ENCODE measurements around the gene KCNK4.
"Not testable (repeated sequence)": the region's sequence is repeated elsewhere in the genome, so short reads cannot be mapped to it uniquely, and the experiment has no call there.

Gene KCNK4

GRCh38 chr11:64291262-64291751, at the start of gene KCNK4:
KCNK4 (plus strand) TSS chr11:64291302; CDS start chr11:64293019, 1,717 bp downstream.
- DNase-seq (ENCODE audit: low read depth in 2 of 2) = no peak

GRCh38 chr11:64241491-64242374, 49.4 kb upstream of the KCNK4 start:
- DNase-seq (ENCODE audit: low read depth in 2 of 2) = no peak

GRCh38 chr11:64243236-64243854, 47.8 kb upstream of the KCNK4 start:
- DNase-seq (ENCODE audit: low read depth in 2 of 2) = no peak

GRCh38 chr11:64244107-64244506, 47.0 kb upstream of the KCNK4 start:
- no peak for DNase-seq (ENCODE audit: low read depth in 2 of 2)

GRCh38 chr11:64244966-64245365, 46.1 kb upstream of the KCNK4 start:
- DNase-seq (ENCODE audit: low read depth in 2 of 2) = no peak

- DNase-seq (ENCODE audit: low read depth in 2 of 2) = no peak
These were observed 45.7 kb upstream of the KCNK4 start for GRCh38 chr11:64245401-64245796.

GRCh38 chr11:64245797-64246620, 45.1 kb upstream of the KCNK4 start:
- peak; percentile 68 to 73 for DNase-seq (ENCODE audit: low read depth in 2 of 2)

- not testable (repeated sequence) for DNase-seq (ENCODE audit: low read depth in 2 of 2)
These were observed 44.6 kb upstream of the KCNK4 start for GRCh38 chr11:64246621-64246870.

- DNase-seq (ENCODE audit: low read depth in 2 of 2) = peak; percentile 64 to 83
These were observed 44.0 kb upstream of the KCNK4 start, which contains the start of gene PPP1R14B for GRCh38 chr11:64246871-64247728. PPP1R14B (minus strand) TSS chr11:64246943; CDS start chr11:64246673, 270 bp downstream.

GRCh38 chr11:64247729-64248531, 43.2 kb upstream of the KCNK4 start:
- DNase-seq (ENCODE audit: low read depth in 2 of 2) = no peak

- no peak for DNase-seq (ENCODE audit: low read depth in 2 of 2)
These were observed 42.5 kb upstream of the KCNK4 start for GRCh38 chr11:64248578-64248977.

- DNase-seq (ENCODE audit: low read depth in 2 of 2) = no peak
These were observed 42.1 kb upstream of the KCNK4 start for GRCh38 chr11:64249038-64249437.

GRCh38 chr11:64249563-64250414, 41.3 kb upstream of the KCNK4 start:
- DNase-seq (ENCODE audit: low read depth in 2 of 2) = no peak

- no peak for DNase-seq (ENCODE audit: low read depth in 2 of 2)
These were observed 40.6 kb upstream of the KCNK4 start for GRCh38 chr11:64250415-64251015.

GRCh38 chr11:64251016-64251752, 39.9 kb upstream of the KCNK4 start, which contains the start of gene PLCB3:
PLCB3 (plus strand) TSS chr11:64251530; CDS start chr11:64251650, 120 bp downstream.
- peak in 1 of 2 experiments; percentile 40 for DNase-seq (ENCODE audit: low read depth in 2 of 2)

GRCh38 chr11:64251753-64252002, 39.4 kb upstream of the KCNK4 start:
- no peak for DNase-seq (ENCODE audit: low read depth in 2 of 2)

GRCh38 chr11:64252003-64252872, 38.9 kb upstream of the KCNK4 start:
- no peak for DNase-seq (ENCODE audit: low read depth in 2 of 2)

GRCh38 chr11:64253043-64253442, 38.1 kb upstream of the KCNK4 start:
- DNase-seq (ENCODE audit: low read depth in 2 of 2) = no peak
